B cell (primary cell): ENCODE data around the gene SFXN1.

Experiments used
- CTCF ChIP-seq: fragments of 200-600 bp; IDR thresholded peaks from one replicate; pipeline ENCODE4 v1.8.0; 2022; ENCODE audit warnings: antibody characterized with exemption, mild to moderate bottlenecking
- EZH2 ChIP-seq: IDR thresholded peaks from 2 replicates; pipeline ENCODE4 v1.6.1; 2012; ENCODE audit warnings: borderline replicate concordance, low read depth, mild to moderate bottlenecking, moderate library complexity, low read length; ENCODE audit not compliant: insufficient read depth, poor library complexity, severe bottlenecking

- TF ChIP-seq CTCF, result no peak
- TF ChIP-seq EZH2, result no peak
Measured at GRCh38 chr5:175531361-175531760, 53.0 kb downstream of the SFXN1 start.
